CD4-positive, alpha-beta T cell treated with Interleukin-4 for 1 hour (primary cell): ENCODE data around the gene HMGCS1.
"Not testable (repeated sequence)": the region's sequence is repeated elsewhere in the genome, so short reads cannot be mapped to it uniquely, and the experiment has no call there.

Experiments
- DNase-seq, 2 donors: peaks; one replicate each; pipeline ENCODE4 v3.0.0-alpha.2; 2020 to 2022

The HMGCS1 gene

DNA sequence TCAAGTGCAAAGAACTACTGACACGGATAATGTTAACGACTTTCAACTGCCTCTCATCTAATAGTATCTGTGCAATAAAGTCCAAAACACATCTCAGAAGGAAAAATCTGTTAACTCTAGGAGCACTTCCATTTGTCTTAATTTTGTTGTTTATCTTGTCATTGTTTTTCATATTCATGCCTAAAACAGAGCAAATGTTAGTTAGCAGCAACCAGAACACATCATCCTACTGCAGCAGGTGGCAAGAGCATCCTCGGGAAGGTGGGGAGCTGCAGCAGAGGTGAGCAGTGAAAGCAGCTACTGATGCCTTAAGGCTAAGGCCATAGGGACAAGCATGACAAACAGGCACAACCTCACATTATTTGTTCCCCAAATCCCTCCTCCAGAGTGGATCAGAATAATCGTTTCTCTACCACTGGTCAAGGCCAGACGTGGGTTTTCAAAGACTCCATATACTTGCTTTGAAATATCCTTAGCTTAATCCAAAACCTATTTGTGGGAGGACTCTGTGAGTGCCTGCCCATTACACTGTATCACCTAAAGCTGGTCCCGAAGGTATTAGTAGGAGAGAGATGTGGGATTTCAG is 1.0 kb downstream of the HMGCS1 start:
- no peak for DNase-seq

DNA sequence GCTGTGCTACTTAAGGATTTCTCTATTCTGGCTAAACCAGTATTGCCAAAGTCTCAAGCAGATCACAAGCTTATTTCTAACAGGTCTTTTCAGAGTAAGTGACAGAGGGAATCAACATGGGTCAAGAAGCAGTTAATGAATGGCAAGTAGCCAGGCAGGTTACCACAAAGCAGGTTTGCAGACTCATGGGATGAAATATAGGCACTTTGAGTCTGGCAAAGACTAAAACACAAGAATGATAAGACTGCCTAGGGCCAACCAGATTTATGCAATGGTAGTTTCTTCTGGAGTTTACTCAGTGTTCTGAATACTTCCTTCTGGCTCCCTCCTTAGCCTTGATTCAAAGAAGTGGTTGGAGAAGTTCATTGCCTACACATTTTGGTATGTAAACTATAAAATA is 3.6 kb downstream of the HMGCS1 start:
- no peak for DNase-seq

DNA sequence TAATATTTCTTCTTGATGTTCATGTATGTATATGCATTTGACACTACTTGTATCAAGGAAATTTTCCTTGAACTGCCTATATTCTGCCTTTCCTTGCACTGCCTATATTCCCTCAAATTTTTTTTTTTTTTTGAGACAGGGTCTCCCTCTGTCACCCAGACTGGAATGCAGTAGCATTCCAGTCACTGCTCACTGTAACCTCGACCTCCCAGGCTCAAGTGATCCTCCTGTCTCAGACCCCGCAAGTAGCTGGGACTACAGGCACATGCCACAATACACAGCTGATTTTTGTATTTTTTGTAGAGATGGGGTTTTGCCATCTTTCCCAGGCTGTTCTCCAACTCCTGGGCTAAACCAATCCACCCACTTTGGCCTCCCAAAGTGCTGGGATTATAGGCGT is 4.1 kb downstream of the HMGCS1 start:
- no peak for DNase-seq

DNA sequence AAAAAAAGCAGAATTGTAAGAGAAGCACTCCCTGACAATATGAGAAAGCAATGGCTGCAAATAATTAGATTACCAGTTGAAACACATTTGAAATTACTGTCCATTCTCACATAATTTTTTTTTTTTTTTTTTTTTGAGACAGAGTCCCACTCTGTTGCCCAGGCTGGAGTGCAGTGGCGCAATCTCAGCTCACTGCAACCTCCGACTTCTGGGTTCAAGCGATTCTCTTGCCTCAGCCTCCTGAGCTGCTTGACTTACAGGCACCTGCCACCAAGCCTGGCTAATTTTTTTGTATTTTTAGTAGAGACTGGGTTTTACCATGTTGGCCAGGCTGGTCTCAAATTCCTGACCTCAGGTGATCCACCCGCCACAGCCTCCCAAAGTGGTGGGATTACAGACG is 6.3 kb downstream of the HMGCS1 start:
- DNase-seq, result not testable (repeated sequence)

DNA sequence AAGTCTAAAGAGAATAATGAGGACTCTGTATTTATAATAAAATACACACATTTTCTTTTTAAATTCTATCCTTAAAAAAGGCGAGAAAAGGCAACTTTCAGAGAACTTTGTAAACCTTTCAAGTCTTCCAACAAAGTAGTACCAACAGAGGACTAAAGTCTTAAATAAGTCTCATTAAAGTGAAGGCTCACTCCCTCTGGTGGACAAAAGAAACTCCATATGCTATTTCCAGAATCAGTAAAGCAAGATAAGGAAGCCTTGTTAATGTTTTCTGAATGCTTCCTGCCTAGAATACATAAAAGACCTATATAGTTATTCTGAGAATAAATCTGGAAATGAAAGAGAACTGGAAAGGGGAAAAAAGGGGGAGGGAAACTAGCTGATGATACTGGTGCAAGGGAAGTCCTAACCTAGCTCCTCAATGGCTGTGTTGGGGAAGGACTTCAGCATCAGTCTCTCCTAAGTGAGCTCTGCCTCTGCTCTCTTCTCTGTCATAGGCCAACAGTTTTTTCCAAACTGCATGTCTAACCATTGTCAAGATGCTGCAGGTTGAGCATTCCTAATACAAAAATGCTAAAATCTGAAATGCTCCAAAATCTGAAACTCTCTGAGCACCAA is 7.2 kb downstream of the HMGCS1 start:
- DNase-seq, result peak in 1 of 2 donors; percentile 71

DNA sequence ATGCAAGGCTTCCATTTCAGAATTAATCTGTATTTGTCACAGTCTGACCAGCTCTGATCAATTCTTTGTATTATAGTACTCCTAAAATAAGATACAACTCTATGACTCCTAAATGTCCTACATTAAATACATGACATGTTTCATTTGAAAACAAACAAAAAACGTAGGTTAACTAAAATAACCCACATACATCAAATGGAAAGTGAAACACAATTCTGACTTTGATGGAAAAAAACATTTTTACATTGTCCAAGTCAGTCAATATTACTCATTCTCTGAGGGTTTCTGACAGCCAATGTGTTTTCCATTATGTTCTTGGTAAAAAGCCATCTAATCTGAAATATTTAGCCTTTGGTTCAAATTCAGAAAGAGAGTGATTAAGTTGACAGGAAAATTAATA is 8.7 kb downstream of the HMGCS1 start:
- DNase-seq, result peak in 1 of 2 donors; percentile 40

GRCh38 chr5:43303242-43303641 is 10.0 kb downstream of the HMGCS1 start:
- DNase-seq, result no peak

- no peak for DNase-seq
Measured at GRCh38 chr5:43302481-43302880, 10.7 kb downstream of the HMGCS1 start.

DNA sequence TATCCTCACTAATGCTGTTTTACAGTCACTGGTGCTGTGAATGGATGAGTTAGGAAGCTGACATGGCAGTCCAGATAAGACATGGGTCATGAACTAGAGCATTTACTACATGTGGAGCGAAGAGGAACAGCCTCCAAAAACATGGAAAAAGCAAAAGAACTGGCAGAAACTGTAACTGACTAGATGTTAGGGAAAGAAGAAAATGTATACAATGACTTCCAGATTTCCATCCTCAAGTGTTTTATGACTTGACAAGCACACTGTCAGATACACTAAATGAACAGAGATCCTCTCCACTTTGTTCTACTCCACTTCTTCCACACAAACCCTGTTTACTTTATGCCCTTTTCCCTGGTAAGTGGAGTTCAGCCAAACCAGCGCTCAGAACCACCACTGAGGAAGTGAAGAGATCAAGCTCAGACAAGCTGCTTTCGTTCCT is 11.5 kb downstream of the HMGCS1 start:
- DNase-seq, result no peak

DNA sequence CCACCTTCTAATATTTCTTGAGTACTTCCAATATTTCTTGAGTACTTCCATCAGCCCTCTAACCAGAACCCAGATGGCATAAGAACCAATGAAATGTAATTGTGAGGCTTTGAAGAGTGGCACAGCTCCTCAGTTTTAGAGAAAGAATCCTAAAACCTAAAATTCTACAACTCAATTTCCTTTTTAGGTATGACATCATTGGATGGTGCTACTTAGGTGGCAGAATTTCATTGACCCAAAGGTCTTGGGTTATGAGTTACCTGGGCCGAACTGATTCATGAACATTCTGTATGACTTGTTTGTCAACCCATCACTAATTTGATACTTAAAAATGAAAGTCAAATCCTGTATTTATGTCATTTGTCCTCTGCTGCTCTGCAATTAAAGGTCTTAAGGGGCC is 13.1 kb downstream of the HMGCS1 start:
- DNase-seq, result no peak

GRCh38 chr5:43298443-43298842 is 14.8 kb downstream of the HMGCS1 start:
- no peak for DNase-seq

DNA sequence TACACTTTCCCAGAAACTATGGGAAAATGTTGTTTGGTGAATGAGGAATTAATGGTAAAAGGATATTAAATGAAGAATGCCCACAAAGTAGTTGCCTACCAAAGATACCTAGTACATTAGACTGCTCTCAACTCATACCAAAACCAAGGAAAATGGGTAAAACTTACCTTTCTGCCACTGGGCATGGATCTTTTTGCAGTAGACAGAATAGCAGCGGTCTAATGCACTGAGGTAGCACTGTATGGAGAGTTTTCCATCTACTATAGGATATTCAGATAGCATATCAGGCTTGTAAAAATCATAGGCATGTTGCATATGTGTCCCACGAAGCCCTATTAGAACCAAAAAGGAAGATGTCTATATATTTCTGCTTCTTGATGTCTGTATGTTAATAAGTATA is 16.4 kb downstream of the HMGCS1 start:
- DNase-seq, result no peak

DNA sequence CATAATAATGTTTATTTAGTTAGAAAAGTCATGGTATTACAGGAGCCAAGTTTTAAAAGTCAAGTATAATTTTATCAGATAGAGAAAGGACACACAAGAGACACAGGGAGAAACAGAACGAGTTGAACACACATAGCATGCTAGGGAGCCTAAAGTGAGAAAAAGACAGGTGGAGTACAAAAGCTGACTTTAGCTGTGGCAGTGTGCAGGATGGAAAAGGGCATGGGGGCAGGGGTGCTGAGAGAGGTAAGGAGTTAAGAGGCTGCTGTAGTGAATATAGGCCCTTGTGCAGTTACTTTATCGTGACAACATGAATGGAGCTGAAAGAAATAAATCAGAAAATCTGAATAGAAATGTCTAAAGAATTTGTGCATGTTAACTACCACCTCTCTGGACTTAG is 18.0 kb downstream of the HMGCS1 start:
- DNase-seq, result no peak

GRCh38 chr5:43294226-43294625 is 19.0 kb downstream of the HMGCS1 start:
- DNase-seq, result no peak

DNA sequence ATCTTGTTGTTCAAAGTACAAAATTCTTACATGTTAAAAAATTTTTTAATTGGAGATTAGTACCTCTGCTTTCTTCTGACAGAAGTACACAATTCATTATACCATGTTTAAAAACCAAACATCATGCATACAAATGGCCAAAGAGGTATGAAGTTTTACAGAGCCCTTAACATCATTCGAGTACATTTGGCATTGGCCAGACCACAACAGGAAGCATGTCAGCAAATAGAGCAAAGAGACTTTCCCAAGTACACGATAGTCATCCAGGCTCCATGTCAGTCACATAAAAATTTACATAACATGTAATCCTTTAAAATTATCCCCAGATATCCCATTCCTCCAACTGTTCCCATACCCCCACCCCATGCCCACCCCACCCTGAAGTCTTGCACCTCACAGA is 22.5 kb downstream of the HMGCS1 start:
- DNase-seq, result no peak

GRCh38 chr5:43288269-43288831 is 24.9 kb downstream of the HMGCS1 start:
- no peak for DNase-seq

GRCh38 chr5:43287493-43287892 is 25.7 kb downstream of the HMGCS1 start:
- no peak for DNase-seq

DNA sequence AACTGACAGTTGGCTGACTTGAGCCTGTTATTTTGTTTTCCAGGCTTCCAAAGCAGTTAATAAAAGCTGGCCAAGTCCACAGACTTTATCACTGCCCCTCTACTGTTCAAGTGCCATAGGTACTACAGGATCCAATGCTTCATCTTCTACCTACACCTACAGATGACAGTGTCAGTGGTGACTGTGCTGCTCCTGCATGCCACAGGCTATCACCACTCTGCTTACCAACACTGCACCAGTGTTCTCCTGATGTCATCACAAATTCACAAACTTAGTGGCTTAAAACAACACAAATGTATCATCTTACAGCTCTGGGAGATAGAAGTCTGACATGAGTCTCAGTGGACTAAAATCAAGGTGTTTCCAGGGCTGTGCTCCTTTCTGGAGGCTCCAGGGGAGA is 26.6 kb downstream of the HMGCS1 start:
- DNase-seq, result no peak

DNA sequence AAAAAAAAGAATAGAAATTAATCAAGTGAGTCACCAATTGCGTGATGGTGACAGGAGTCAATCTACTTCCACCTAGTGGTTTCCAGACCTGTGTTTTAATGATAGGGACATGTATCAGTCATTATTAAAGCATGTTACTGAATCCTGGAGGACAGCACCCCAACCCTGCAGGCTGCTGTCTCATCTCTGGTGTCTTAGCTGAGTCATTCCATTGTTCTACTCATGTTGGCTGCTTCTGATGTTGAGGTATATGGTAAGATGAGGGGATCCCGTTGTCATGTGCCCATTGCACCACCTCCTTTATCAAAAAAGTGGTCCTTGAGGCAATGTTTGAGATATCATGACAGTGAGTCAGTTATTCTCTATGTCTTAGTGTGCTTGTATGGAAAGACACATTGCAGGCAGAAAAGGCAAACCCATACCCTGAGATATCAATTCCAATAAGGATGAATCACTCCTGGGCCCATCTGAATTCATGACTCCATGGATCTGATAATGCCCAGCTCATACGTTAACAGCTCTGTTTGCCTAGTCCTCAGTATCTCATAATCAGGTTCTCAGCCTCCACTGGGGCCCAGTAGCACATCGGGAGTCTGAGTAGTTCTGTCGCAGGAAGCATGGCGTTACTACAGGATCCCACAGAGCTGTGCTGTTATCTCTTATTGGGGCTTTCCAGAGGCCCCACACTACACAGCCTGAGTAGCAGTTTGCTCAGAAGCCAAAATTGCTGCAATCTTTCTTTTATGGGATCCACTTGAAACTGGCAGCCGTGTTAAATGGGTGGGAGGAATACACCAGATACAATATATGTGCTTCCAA is 31.2 kb downstream of the HMGCS1 start:
- no peak for DNase-seq

DNA sequence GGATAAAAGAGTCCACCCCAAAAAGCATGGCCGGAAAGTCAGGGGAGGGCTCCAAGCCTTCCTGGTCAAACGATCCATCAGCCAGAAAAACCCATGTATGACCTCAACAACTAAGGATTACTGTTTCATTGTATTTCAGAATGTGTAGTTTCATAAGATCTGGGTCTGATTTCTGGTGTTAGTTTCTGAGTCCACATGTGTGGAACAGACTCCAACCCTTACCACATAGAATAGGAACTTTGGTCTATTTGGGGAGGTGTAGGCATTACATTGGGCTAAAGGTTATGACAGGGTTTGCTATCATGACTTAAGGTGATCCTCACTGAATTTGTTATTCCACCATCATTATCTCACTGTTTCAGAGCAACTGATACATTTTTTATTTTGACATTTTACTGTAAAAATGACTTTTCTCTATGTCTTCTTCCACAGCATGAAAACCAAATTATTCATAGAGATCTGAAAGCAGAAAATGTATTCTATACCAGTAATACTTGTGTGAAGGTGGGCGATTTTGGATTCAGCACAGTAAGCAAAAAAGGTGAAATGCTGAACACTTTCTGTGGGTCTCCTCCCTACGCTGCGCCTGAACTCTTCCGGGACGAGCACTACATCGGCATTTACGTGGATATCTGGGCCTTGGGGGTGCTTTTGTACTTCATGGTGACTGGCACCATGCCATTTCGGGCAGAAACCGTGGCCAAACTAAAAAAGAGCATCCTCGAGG is 33.5 kb downstream of the HMGCS1 start:
- DNase-seq, result no peak

DNA sequence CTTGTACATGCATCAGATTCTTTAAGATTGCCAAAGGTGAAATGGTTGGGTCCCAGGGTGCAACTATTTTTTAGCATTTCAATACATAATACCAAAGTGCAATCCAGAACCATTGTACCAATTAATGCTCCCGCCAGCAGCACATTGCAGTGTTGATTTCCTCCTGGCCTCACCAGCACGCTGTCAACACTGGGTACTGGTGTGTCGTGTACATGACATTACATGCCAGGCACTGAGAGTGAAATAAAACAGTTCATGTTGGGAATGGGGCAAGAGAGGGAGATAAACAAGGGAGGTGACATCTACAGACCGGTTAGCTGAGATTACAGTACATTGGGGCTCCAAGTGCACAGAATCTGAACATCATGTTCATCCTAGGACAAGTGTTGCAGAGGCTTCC is 37.8 kb downstream of the HMGCS1 start:
- no peak for DNase-seq

- DNase-seq, result no peak
Measured at GRCh38 chr5:43274435-43275114, 38.6 kb downstream of the HMGCS1 start.

GRCh38 chr5:43273552-43273951 is 39.7 kb downstream of the HMGCS1 start:
- DNase-seq, result no peak
